Peyer's patch (tissue), 4 donors: Measurements from ENCODE around the gene SLC6A7. TPM values are rescaled to one million over a fixed set of nuclear protein-coding genes. Genes with fewer than 3 reads are reported as not detected.
A peak's percentile ranks its signal among the peaks of the same experiment; 100 is the strongest.

Experiments used
- DNase-seq, 3 donors: peaks; one replicate each; pipeline ENCODE4 v3.0.0-alpha.2; 2017 to 2019
- H3K27ac ChIP-seq, 4 donors: fragments of 200-600 bp; sonication (generic); one replicate each; pipeline ENCODE4 v1.5.1; 2016 to 2019
- H3K27me3 ChIP-seq, 2 donors: fragments of 200-600 bp; sonication (generic); one replicate each; pipeline ENCODE4 v1.5.1; 2019
- H3K36me3 ChIP-seq, 3 donors: fragments of 200-600 bp; sonication (generic); one replicate each; pipeline ENCODE4 v1.5.1; 2016 to 2019
- H3K4me1 ChIP-seq, 4 donors: fragments of 200-600 bp; sonication (generic); one replicate each; pipeline ENCODE4 v1.5.1; 2016 to 2019
- H3K4me3 ChIP-seq, 4 donors: fragments of 200-600 bp; sonication (generic); 1 replicate in 3 of 4; 2 replicates in 1 of 4; pipeline ENCODE4 v1.5.1; 2016 to 2019; ENCODE audit warnings: mild to moderate bottlenecking in 1 of 4
- H3K9me3 ChIP-seq, 4 donors: fragments of 200-600 bp; sonication (generic); one replicate each; pipeline ENCODE4 v1.5.1; 2016 to 2019; ENCODE audit warnings: mild to moderate bottlenecking in 1 of 4
- CTCF ChIP-seq, 6 experiments: fragments of 450-650 bp in 4 of 6; fragments of 200-600 bp in 2 of 6; sonication (generic) in 1 of 6; IDR thresholded peaks; one replicate each; pipeline ENCODE4 v1.5.1; 2017 to 2019; ENCODE audit warnings: antibody characterized with exemption in 6 of 6, mild to moderate bottlenecking in 3 of 6, moderate library complexity in 1 of 6
- POLR2A ChIP-seq, 2 donors: fragments of 450-650 bp; IDR thresholded peaks; one replicate each; pipeline ENCODE4 v1.5.1; 2017; ENCODE audit warnings: antibody characterized with exemption in 2 of 2, mild to moderate bottlenecking in 2 of 2, moderate library complexity in 2 of 2
- total RNA-seq, 4 donors: library from RNA; depleted of rRNA; stranded (reverse); fragments of >200 nt; gene quantifications; one replicate each; pipeline ENCODE4 v1.1.0, GENCODE V29; 2016

SLC6A7 gene
- total RNA-seq, 4 donors from 2014 or later: 12.3 to 41.6 (median 19.9) TPM

DNA sequence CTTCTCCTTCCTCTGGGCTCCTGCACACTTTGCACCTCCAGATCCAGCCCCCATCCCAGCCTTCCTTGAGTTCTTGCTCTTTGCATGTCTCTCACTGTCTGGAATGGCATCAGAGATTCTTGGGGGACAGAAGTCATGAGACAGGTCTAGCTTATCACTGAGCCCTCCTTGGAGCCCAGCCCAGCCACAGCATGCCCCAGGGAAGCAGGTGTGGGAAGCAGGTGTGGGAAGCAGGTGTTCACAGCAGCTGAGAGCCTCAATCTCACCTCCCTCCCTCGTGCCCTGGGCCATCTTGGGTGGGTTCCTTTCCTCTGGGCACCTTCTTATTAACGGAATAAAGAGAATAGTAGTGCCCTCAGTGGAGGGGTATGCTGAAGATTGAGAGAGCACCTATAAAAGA lies 27.2 kb downstream of the SLC6A7 start:
- H3K27ac ChIP-seq: peak overlapping the region in 3 of 4 donors; percentile 43 to 66 (median 65)

GRCh38 chr5:150217873-150218692 lies 28.2 kb downstream of the SLC6A7 start:
- Histone ChIP-seq H3K36me3 (no peaks in the 10 kb centered on the region), H3K27me3 (no peaks in the 10 kb centered on the region), H3K9me3 (no peaks in the 10 kb centered on the region), H3K4me3 (no peak overlapping the region), H3K27ac (peak overlapping the region in 1 of 4 donors; percentile 31), H3K4me1 (peaks cover 0 to 24% (median 4%) of the 10 kb centered on the region in 4 donors)
- DNase-seq: peak; percentile 60 to 91 (median 87)
- TF ChIP-seq POLR2A (IDR thresholded peaks at IDR 0.05): no peak
- TF ChIP-seq CTCF (IDR thresholded peaks at IDR 0.05): peak; percentile 74 to 98 (median 96)

More for the DNA sequence above, 27.2 kb downstream of the SLC6A7 start:
- Histone ChIP-seq H3K4me3 (no peak overlapping the region), H3K4me1 (peaks cover 0 to 27% (median 4%) of the 10 kb centered on the region in 4 donors), H3K9me3 (no peaks in the 10 kb centered on the region), H3K36me3 (no peaks in the 10 kb centered on the region), H3K27me3 (no peaks in the 10 kb centered on the region)
- peak in 2 of 3 donors; percentile 61 to 72 for DNase-seq
- TF ChIP-seq CTCF (IDR thresholded peaks at IDR 0.05): no peak
- no peak for TF ChIP-seq POLR2A (IDR thresholded peaks at IDR 0.05)

- TF ChIP-seq POLR2A (IDR thresholded peaks at IDR 0.05) (no peak), CTCF (IDR thresholded peaks at IDR 0.05) (no peak)
- H3K27ac ChIP-seq: no peak overlapping the region
- no peak overlapping the region for H3K4me3 ChIP-seq
- no peaks in the 10 kb centered on the region for H3K9me3 ChIP-seq
- peaks cover 0 to 24% (median 4%) of the 10 kb centered on the region in 4 donors for H3K4me1 ChIP-seq
- H3K36me3 ChIP-seq: no peaks in the 10 kb centered on the region
- H3K27me3 ChIP-seq: no peaks in the 10 kb centered on the region
- DNase-seq: no peak
Observed at GRCh38 chr5:150218693-150219035, 28.8 kb downstream of the SLC6A7 start.

DNA sequence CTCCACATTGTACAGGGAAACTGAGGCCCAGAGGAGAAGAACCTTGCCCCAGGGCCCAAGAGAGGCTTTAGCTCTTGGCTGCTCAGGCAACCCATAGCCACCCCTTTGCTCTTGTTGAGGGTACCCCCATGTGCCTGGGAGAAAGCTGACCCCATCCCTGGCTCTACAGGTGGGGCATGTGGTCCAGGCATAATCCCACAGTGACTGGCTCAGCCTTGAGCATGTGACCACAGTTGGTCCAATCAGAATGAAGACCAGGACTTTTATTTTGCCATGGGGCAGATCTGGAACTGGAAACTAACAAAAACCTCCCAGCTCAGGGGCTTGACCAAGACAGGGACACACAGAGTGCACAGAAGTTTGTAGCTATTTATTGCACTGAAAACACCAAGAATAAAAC lies 29.3 kb downstream of the SLC6A7 start:
- H3K36me3 ChIP-seq: no peaks in the 10 kb centered on the region
- no peak for DNase-seq
- no peaks in the 10 kb centered on the region for H3K27me3 ChIP-seq
- no peaks in the 10 kb centered on the region for H3K9me3 ChIP-seq
- TF ChIP-seq POLR2A (IDR thresholded peaks at IDR 0.05) (no peak), CTCF (IDR thresholded peaks at IDR 0.05) (no peak)
- no peak overlapping the region for H3K4me3 ChIP-seq
- no peak overlapping the region for H3K27ac ChIP-seq
- H3K4me1 ChIP-seq: peaks cover 0 to 24% (median 4%) of the 10 kb centered on the region in 4 donors

GRCh38 chr5:150219861-150220260 lies 30.0 kb downstream of the SLC6A7 start:
- Histone ChIP-seq H3K4me1 (peaks cover 0 to 24% (median 4%) of the 10 kb centered on the region in 4 donors), H3K27me3 (no peaks in the 10 kb centered on the region), H3K9me3 (no peaks in the 10 kb centered on the region), H3K27ac (no peak overlapping the region), H3K4me3 (no peak overlapping the region), H3K36me3 (no peaks in the 10 kb centered on the region)
- no peak for TF ChIP-seq CTCF (IDR thresholded peaks at IDR 0.05)
- TF ChIP-seq POLR2A (IDR thresholded peaks at IDR 0.05): no peak
- no peak for DNase-seq
